K562 (cell line): Measurements from ENCODE around the gene WDR1. TPM values are rescaled to one million over a fixed set of nuclear protein-coding genes. Genes with fewer than 3 reads are reported as not detected.

Source experiments
- DEAF1 ChIP-seq: fragments of 450-650 bp; formaldehyde crosslinking; IDR thresholded peaks from 2 replicates; pipeline ENCODE4 v1.4.0; 2020; ENCODE audit warnings: mild to moderate bottlenecking, moderate library complexity
- JUN ChIP-seq, 2 experiments: sonication (generic) in 1 of 2; formaldehyde crosslinking in 1 of 2; IDR thresholded peaks; 2 replicates each; pipeline versions ENCODE4 v1.6.1 to v1.8.0; 2012 to 2022; ENCODE audit warnings: borderline replicate concordance in 2 of 2, mild to moderate bottlenecking in 2 of 2, improper control_type of control experiment in 1 of 2, low read depth in 1 of 2, low read length in 1 of 2, missing genetic modification reagents in 1 of 2
- PHF8 ChIP-seq: fragments of 200-600 bp; sonication (generic); IDR thresholded peaks from 2 replicates; pipeline ENCODE4 v1.6.1; 2012; ENCODE audit warnings: mixed run types, mild to moderate bottlenecking, inconsistent platforms, low read length, moderate library complexity, borderline replicate concordance
- PHTF2 ChIP-seq: fragments of 250-450 bp; sonication (Bioruptor Pico); IDR thresholded peaks from 2 replicates; pipeline ENCODE4 v1.5.0; 2021; ENCODE audit warnings: mild to moderate bottlenecking
- POLR3A ChIP-seq: IDR thresholded peaks from 2 replicates; pipeline ENCODE4 v1.6.1; 2011; ENCODE audit warnings: borderline replicate concordance, mild to moderate bottlenecking, moderate library complexity; ENCODE audit not compliant: insufficient read length, insufficient read depth; ENCODE audit errors: extremely low read depth
- RHOXF2B ChIP-seq: fragments of 250-450 bp; sonication (Bioruptor Pico); conservative IDR thresholded peaks from 2 replicates; pipeline ENCODE4 v1.5.1; 2021
- SOX6 ChIP-seq: fragments of 450-650 bp; IDR thresholded peaks from 2 replicates; pipeline ENCODE4 v1.6.1; 2014; ENCODE audit warnings: mild to moderate bottlenecking
- SP2 ChIP-seq: IDR thresholded peaks from 2 replicates; pipeline ENCODE4 v1.6.1; 2011; ENCODE audit warnings: mild to moderate bottlenecking, low read depth, low read length, moderate library complexity; ENCODE audit not compliant: poor library complexity, severe bottlenecking; ENCODE audit errors: extremely low read depth
- TAF15 ChIP-seq: fragments of 200-400 bp; formaldehyde crosslinking; IDR thresholded peaks from 2 replicates; pipeline ENCODE4 v1.6.1; 2017; ENCODE audit warnings: mild to moderate bottlenecking, low read depth, low read length, moderate library complexity
- ZNF121 ChIP-seq: sonication (generic); formaldehyde crosslinking; conservative IDR thresholded peaks from 2 replicates; pipeline ENCODE4 v1.8.0; 2022; ENCODE audit warnings: missing genetic modification reagents
- ZNF263 ChIP-seq: sonication (generic); formaldehyde crosslinking; IDR thresholded peaks from 2 replicates; pipeline ENCODE4 v1.8.0; 2022; ENCODE audit warnings: mild to moderate bottlenecking, missing genetic modification reagents, borderline replicate concordance
- ZNF780A ChIP-seq: fragments of 250-450 bp; sonication (Bioruptor Pico); IDR thresholded peaks from 2 replicates; pipeline ENCODE4 v1.5.0; 2021; ENCODE audit warnings: mild to moderate bottlenecking
- polyA plus RNA-seq, 8 experiments: library from polyadenylated mRNA; depleted of rRNA in 4 of 8; stranded (reverse) in 5 of 8; unstranded in 3 of 8; fragments of >200 nt; fragmentation: Nextera tagmentation in 2 of 8; fragmentation: Illumina TruSeq in 1 of 8; extraction: Ambion mirVana in 2 of 8; extraction: Trizol in 1 of 8; gene quantifications; 2 replicates each; pipeline versions ENCODE4 v1.2.1 to v1.2.3, GENCODE V29; 2011 to 2014; ENCODE audit warnings: inconsistent platforms in 1 of 8, missing spikeins in 1 of 8
- total RNA-seq, 7 experiments: library from RNA; depleted of rRNA in 6 of 7; stranded (reverse); fragments of >200 nt in 6 of 7; fragmentation: Illumina TruSeq in 2 of 7; extraction: Trizol in 2 of 7; gene quantifications; 2 replicates each; pipeline versions ENCODE4 v1.2.1 to v1.2.3, GENCODE V29; 2011 to 2021; ENCODE audit warnings: low replicate concordance in 1 of 7
- TF ChIP-seq, protein P1 (sequence below): fragments of 450-650 bp; IDR thresholded peaks from 2 replicates; pipeline ENCODE4 v1.6.1; 2016; ENCODE audit warnings: borderline replicate concordance

The WDR1 gene
- total and polyA plus RNA-seq, 9 of the 15 experiments (the other 6 are each of a cell fraction or from before 2014, with no cell fraction given), result 16.1 to 213 (median 125) TPM

DNA sequence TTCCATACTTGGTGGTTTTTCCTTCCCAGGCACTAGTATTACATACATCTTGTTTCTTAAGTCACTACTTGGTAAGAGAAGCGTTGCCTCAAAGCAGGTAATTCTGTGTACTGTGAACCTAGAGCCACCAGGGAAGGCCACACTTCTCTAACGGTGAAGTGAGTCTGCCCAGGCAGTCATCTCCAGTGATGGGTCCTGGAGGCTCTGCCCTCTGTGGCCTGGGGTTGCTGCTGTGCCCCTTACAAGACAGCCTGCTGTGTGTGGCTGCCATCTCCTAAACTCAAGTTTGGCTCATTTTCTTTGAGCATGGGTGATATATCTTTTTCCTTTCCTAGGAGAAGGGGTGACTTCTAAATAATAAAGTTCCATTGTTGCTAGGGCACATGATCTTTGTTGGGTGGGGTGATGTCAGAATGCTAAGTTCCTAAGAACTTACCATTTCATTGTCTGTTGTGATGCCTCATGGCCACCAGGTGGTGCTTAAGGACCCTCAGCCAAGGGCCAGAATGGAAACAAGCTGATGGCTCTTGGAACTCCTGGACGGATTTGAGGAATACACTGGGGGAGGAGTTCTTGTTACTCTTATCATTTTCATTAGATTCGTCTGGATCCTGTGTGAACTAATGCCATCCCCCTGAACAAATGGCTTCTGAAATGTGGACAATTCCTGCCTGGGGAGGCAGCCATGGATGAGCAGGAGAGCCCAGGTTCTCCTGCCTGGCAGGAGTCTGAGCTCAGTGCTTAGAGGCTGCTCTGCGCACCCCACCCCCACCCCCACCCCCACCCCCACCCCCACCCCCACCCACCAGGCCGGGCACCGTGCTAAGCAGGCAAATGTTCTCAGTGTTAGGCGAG, 41.1 kb upstream of the WDR1 start (continued):
- TF ChIP-seq JUN (IDR thresholded peaks at IDR 0.05; ENCODE audit: borderline replicate concordance, low read depth, low read length) (0 out of 2 replicates have a peak, but pooled peaks have one; percentile 5), JUN (CRISPR knock-in tag; IDR thresholded peaks at IDR 0.05; ENCODE audit: borderline replicate concordance) (no peak), POLR3A (no peak), TAF15 (no peak), SP2 (no peak), ZNF263 (CRISPR knock-in tag) (no peak), PHF8 (no peak), RHOXF2B (CRISPR knock-in tag) (no peak), ZNF780A (no peak), SOX6 (peak; percentile 39; the same call in 1 of the 2 replicates), DEAF1 (peak; percentile 92), ZNF121 (CRISPR knock-in tag) (no peak), PHTF2 (CRISPR knock-in tag) (no peak)
- TF ChIP-seq, protein P1, sequence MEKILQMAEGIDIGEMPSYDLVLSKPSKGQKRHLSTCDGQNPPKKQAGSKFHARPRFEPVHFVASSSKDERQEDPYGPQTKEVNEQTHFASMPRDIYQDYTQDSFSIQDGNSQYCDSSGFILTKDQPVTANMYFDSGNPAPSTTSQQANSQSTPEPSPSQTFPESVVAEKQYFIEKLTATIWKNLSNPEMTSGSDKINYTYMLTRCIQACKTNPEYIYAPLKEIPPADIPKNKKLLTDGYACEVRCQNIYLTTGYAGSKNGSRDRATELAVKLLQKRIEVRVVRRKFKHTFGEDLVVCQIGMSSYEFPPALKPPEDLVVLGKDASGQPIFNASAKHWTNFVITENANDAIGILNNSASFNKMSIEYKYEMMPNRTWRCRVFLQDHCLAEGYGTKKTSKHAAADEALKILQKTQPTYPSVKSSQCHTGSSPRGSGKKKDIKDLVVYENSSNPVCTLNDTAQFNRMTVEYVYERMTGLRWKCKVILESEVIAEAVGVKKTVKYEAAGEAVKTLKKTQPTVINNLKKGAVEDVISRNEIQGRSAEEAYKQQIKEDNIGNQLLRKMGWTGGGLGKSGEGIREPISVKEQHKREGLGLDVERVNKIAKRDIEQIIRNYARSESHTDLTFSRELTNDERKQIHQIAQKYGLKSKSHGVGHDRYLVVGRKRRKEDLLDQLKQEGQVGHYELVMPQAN, result no peak
